Heart right ventricle (tissue), 16 donors: ENCODE measurements around the gene ANO1. TPM values are rescaled to one million over a fixed set of nuclear protein-coding genes. Genes with fewer than 3 reads are reported as not detected.
"Not testable (repeated sequence)": the region's sequence is repeated elsewhere in the genome, so short reads cannot be mapped to it uniquely, and the experiment has no call there.

ENCODE experiments used
- ATAC-seq, 8 donors: fragments of 200-7000 bp; cut with Tn5 transposase; one replicate each; pipeline ENCODE4 v1.9.1; 2020; ENCODE audit warnings: mild to moderate bottlenecking in 8 of 8, moderate library complexity in 8 of 8, moderate number of reproducible peaks in 1 of 8
- DNase-seq, 2 donors: peaks; one replicate each; pipeline ENCODE4 v3.0.0-alpha.2; 2020
- H3K27ac ChIP-seq, 10 donors: fragments of 200-600 bp; sonication (generic) in 2 of 10; one replicate each; pipeline versions ENCODE4 v1.5.0 to v1.8.0; 2020 to 2022; ENCODE audit warnings: mild to moderate bottlenecking in 3 of 10
- H3K27me3 ChIP-seq, 7 donors: fragments of 200-600 bp; one replicate each; pipeline ENCODE4 v1.8.0; 2021 to 2022; ENCODE audit warnings: mild to moderate bottlenecking in 2 of 7
- H3K36me3 ChIP-seq, 9 donors: fragments of 200-600 bp; sonication (generic) in 1 of 9; one replicate each; pipeline versions ENCODE4 v1.5.0 to v1.8.0; 2020 to 2022; ENCODE audit warnings: mild to moderate bottlenecking in 2 of 9
- H3K4me1 ChIP-seq, 9 donors: fragments of 200-600 bp; sonication (generic) in 1 of 9; one replicate each; pipeline versions ENCODE4 v1.5.0 to v1.8.0; 2020 to 2022; ENCODE audit warnings: mild to moderate bottlenecking in 4 of 9
- H3K4me3 ChIP-seq, 10 donors: fragments of 200-600 bp; sonication (generic) in 2 of 10; one replicate each; pipeline versions ENCODE4 v1.5.0 to v1.8.0; 2020 to 2022; ENCODE audit warnings: mild to moderate bottlenecking in 7 of 10, moderate library complexity in 2 of 10
- H3K9me3 ChIP-seq, 11 donors: fragments of 200-600 bp in 10 of 11; sonication (generic) in 2 of 11; one replicate each; pipeline versions ENCODE4 v1.5.0 to v1.8.0; 2013 to 2022; ENCODE audit warnings: mild to moderate bottlenecking in 2 of 11, control low read depth in 1 of 11, moderate library complexity in 1 of 11
- CTCF ChIP-seq, 9 donors: fragments of 200-600 bp; sonication (generic) in 2 of 9; IDR thresholded peaks; one replicate each; pipeline versions ENCODE4 v1.5.0 to v1.8.0; 2021 to 2022; ENCODE audit warnings: antibody characterized with exemption in 9 of 9, mild to moderate bottlenecking in 5 of 9, moderate library complexity in 1 of 9
- WGBS, 2 donors: extraction: QIAGEN DNeasy Blood & Tissue Kit; methylation state at CpG; one replicate each; pipeline ENCODE4 v1.1.7; 2013; ENCODE audit warnings: inconsistent platforms in 1 of 2; 5-methylcytosine and 5-hydroxymethylcytosine counted together
- intact Hi-C, 10 donors: fragments of 100-400 bp; cut with DNase I; formaldehyde crosslinking; loops; one replicate each; pipeline versions ENCODE4 v1.11.1 to v1.14.2; 2022
- polyA plus RNA-seq, 2 donors: library from polyadenylated mRNA; stranded (reverse); fragments of 200-250 nt; gene quantifications; one replicate each; pipeline ENCODE4 v1.2.3, GENCODE V29; 2013
- total RNA-seq, 10 donors: library from RNA; stranded (reverse); fragmentation: NEBNext Ultra II Directional in 3 of 10; extraction: Animal tissue kit (Norgen Biotek cat#: 25700) in 3 of 10; gene quantifications; one replicate each; pipeline versions ENCODE4 v1.2.1 to v1.2.4, GENCODE V29; 2021 to 2023
- donor health status: Arrhythmogenic right ventricular cardiomyopathy.
- donor health status: ischemic (EF 13 %, LVEDD 7.1; RV severe dilation, severe dysfunction).
- donor health status: healthy with polysubstance abuse.
- donor health status: DM: no; HTN: yes; CAD: no.
- donor health status: DM: no; HTN: no; CAD: no.
- donor health status: ischemic (EF 25% LVEDD 6.9; RV normal size, moderate dysfunction).
- donor health status: ischemic (EF 25% LVEDD 5.7; RV mildly dilated, moderate dysfunction).
- donor health status: healthy.
- donor health status: DM: yes; HTN: yes; CAD: no.
- donor health status: Ischemic cardiomyopathy.
- donor health status: ischemic (EF 35%, LVEDD 5.7; RV mildly dilated, moderate dysfunction).
- donor health status: nonischemic (EF 11% LVEDD 7.7; RV severe dilation, severe dysfunction).
- donor health status: DM: yes; HTN: yes; CAD: no.
- donor health status: PGD.
- donor health status: ischemic (EF 29% LVEDD 5.4; RV normal size, mild dysfunction).
- donor health status: nonischemic (EF 23%, LVEDD 6.1; RV moderate dilation, normal function).

The ANO1 gene
- total and polyA plus RNA-seq, 12 donors, result 6.6 to 13.8 (median 9.7) TPM

- no peak for DNase-seq
- no peak for TF ChIP-seq CTCF (IDR thresholded peaks at IDR 0.05)
- H3K27ac ChIP-seq, result no peak overlapping the region
- no peaks in the 10 kb centered on the region for H3K9me3 ChIP-seq
- H3K36me3 ChIP-seq, result no peaks in the 10 kb centered on the region
- H3K4me1 ChIP-seq, result peaks cover 0 to 10% (median 0%) of the 10 kb centered on the region in 9 donors
- H3K4me3 ChIP-seq, result no peak overlapping the region
- ATAC-seq, result no peak
- peaks cover 0 to 5% (median 0%) of the 10 kb centered on the region in 7 donors for H3K27me3 ChIP-seq
- 75 to 80% methylated on average over 3 of the region's 3 CpGs for WGBS, 2 donors
- intact Hi-C loops, result loop anchor here in 7 of 10 donors (1.0 to 5.0 kb wide), 6 partner anchors 276 to 510 kb away; partner anchors contain the start of gene FGF19 (in 1 of the 7)
These were observed 117.0 kb downstream of the ANO1 start for GRCh38 chr11:70194792-70195791.

GRCh38 chr11:70200212-70200844, 122.2 kb downstream of the ANO1 start:
- Histone ChIP-seq H3K27ac (no peak overlapping the region), H3K27me3 (no peaks in the 10 kb centered on the region), H3K36me3 (peaks cover 0 to 7% (median 0%) of the 10 kb centered on the region in 9 donors), H3K9me3 (no peaks in the 10 kb centered on the region), H3K4me1 (peaks cover 8 to 26% (median 17%) of the 10 kb centered on the region in 9 donors), H3K4me3 (no peak overlapping the region)
- ATAC-seq (no peak), DNase-seq (no peak)
- 61 to 81% methylated on average over 10 of the region's 10 CpGs for WGBS, 2 donors
- no peak for TF ChIP-seq CTCF (IDR thresholded peaks at IDR 0.05)
- intact Hi-C loops, result loop anchor here in 2 of 10 donors (5.0 kb wide), 1 partner anchor 72 kb away; the partner anchor contains the start of gene PPFIA1 (in 2 of the 2)

- H3K27me3 ChIP-seq, H3K4me3 ChIP-seq, H3K9me3 ChIP-seq, DNase-seq, ATAC-seq, H3K27ac ChIP-seq: not testable (repeated sequence)
- H3K4me1 ChIP-seq, result peaks cover 8 to 28% (median 21%) of the 10 kb centered on the region in 9 donors
- 88 to 96% methylated on average over 3 of the region's 3 CpGs for WGBS, 2 donors
- intact Hi-C loops, result loop anchor here in 2 of 10 donors (5.0 kb wide), 1 partner anchor 71 kb away; the partner anchor contains the start of gene PPFIA1 (in 2 of the 2)
- peaks cover 0 to 14% (median under 1%) of the 10 kb centered on the region in 9 donors for H3K36me3 ChIP-seq
These were observed 122.9 kb downstream of the ANO1 start for GRCh38 chr11:70201047-70201446.

- peaks cover 8 to 32% (median 23%) of the 10 kb centered on the region in 9 donors for H3K4me1 ChIP-seq
- H3K9me3 ChIP-seq, result no peaks in the 10 kb centered on the region
- H3K27me3 ChIP-seq, result no peaks in the 10 kb centered on the region
- ATAC-seq, result no peak
- intact Hi-C loops, result loop anchor here in 3 of 10 donors (2.0 to 5.0 kb wide), 2 partner anchors 70 to 515 kb away; partner anchors contain the start of gene PPFIA1 (in 2 of the 3)
- WGBS, 2 donors, result 67 to 69% methylated on average over 29 of the region's 29 CpGs
- no peak for DNase-seq
- H3K36me3 ChIP-seq, result peaks cover 0 to 26% (median 7%) of the 10 kb centered on the region in 9 donors
- peak overlapping the region; percentile 62 to 96 (median 94) for H3K4me3 ChIP-seq
- no peak for TF ChIP-seq CTCF (IDR thresholded peaks at IDR 0.05)
- peak overlapping the region in 8 of 10 donors; percentile 88 to 98 (median 94) for H3K27ac ChIP-seq
These were observed 124.1 kb downstream of the ANO1 start for GRCh38 chr11:70201882-70202861.
